Gastrocnemius medialis (tissue), 4 donors: ENCODE data around the gene SLC35F2.
"Not testable (repeated sequence)": the region's sequence is repeated elsewhere in the genome, so short reads cannot be mapped to it uniquely, and the experiment has no call there.

Experiments
- CTCF ChIP-seq, 5 experiments: fragments of 450-650 bp in 3 of 5; fragments of 200-600 bp in 2 of 5; sonication (generic) in 2 of 5; IDR thresholded peaks in 4 of 5; conservative IDR thresholded peaks in 1 of 5; 1 replicate in 4 of 5; 2 replicates in 1 of 5; pipeline ENCODE4 v1.5.1; 2016 to 2019; ENCODE audit warnings: antibody characterized with exemption in 5 of 5, mild to moderate bottlenecking in 3 of 5, moderate library complexity in 3 of 5
- POLR2A ChIP-seq, 2 donors: fragments of 450-650 bp; IDR thresholded peaks; one replicate each; pipeline ENCODE4 v1.6.1; 2017; ENCODE audit warnings: antibody characterized with exemption in 2 of 2, mild to moderate bottlenecking in 2 of 2, moderate library complexity in 2 of 2

- TF ChIP-seq CTCF (IDR thresholded peaks at IDR 0.05 in 4 of 5, conservative IDR thresholded peaks at IDR 0.05 in 1 of 5); POLR2A (IDR thresholded peaks at IDR 0.05): not testable (repeated sequence)
Measured at GRCh38 chr11:107833926-107834325, 24.7 kb downstream of the SLC35F2 start.
